ENCODE data around the gene EIF4G2. TPM values are rescaled to one million over a fixed set of nuclear protein-coding genes. Genes with fewer than 3 reads are reported as not detected.

The EIF4G2 gene
- total and polyA plus RNA-seq, 10 of the 15 experiments (the other 5 are each of a cell fraction or from before 2014, with no cell fraction given), result 210 to 1,104 (median 713) TPM

GRCh38 chr11:10846660-10847059 is 37.9 kb upstream of the EIF4G2 start:
- Histone ChIP-seq H3K4me1 (ENCODE audit: control insufficient read depth, insufficient read depth, low read length) (no peaks in the 10 kb centered on the region), H3K27me3 (replicated peaks in 1 of 2; ENCODE audit: control insufficient read depth in 2 of 2, insufficient read depth in 2 of 2, low read length in 1 of 2) (no peaks in the 10 kb centered on the region), H3K9me3 (replicated peaks; ENCODE audit: control insufficient read depth, insufficient read depth, low read length) (no peaks in the 10 kb centered on the region), H2AFZ (ENCODE audit: control insufficient read depth, low read depth, low read length) (no peak overlapping the region), H3K27ac (ENCODE audit: control insufficient read depth, insufficient read depth) (no peak overlapping the region), H3K36me3 (ENCODE audit: control insufficient read depth in 2 of 2, insufficient read depth in 2 of 2, low read length in 1 of 2) (no peaks in the 10 kb centered on the region; a peak in 1 of 4 replicates), H3K9ac (ENCODE audit: control insufficient read depth, insufficient read depth, low read length) (no peak overlapping the region), H4K20me1 (ENCODE audit: control insufficient read depth, insufficient read depth) (no peaks in the 10 kb centered on the region), H3K4me3 (no peak overlapping the region), H3K4me2 (ENCODE audit: control insufficient read depth, insufficient read depth) (no peak overlapping the region), H3K79me2 (ENCODE audit: control insufficient read depth, insufficient read depth, low read length) (no peaks in the 10 kb centered on the region)
- CTCF ChIA-PET, result interaction anchor here (4.1 kb wide), 1 partner anchor 55 kb away, joined by 22 read pairs; no protein-coding TSS in a partner anchor
- intact Hi-C loops (cut with micrococcal nuclease; ENCODE audit: unreplicated experiment) (no loop called here), in situ Hi-C loops (cut with MboI) (no loop called here)
- no peak for ATAC-seq
- no TSS peak for BruUV-seq (replicated peaks)
- DNase-seq (ENCODE audit: low read depth, low spot score), result no peak
- SMC1A ChIA-PET (ENCODE audit: uncharacterized antibody, unreplicated experiment), result interaction anchor here (0.9 to 2.9 kb wide), 3 partner anchors 7 to 31 kb away, joined by 3 to 10 read pairs (median 4); no protein-coding TSS in a partner anchor
- RAD21 ChIA-PET (ENCODE audit: unreplicated experiment), result no interaction called here
- POLR2A ChIA-PET, result no interaction called here
- FAIRE-seq, result no peak
- no peak for TF ChIP-seq ZNF622 (IDR thresholded peaks at IDR 0.05)
- no peak for TF ChIP-seq POU2F2 (IDR thresholded peaks at IDR 0.05; ENCODE audit: borderline replicate concordance, low read depth, low read length)
- TF ChIP-seq E2F4 (IDR thresholded peaks at IDR 0.05; ENCODE audit: low read depth, low read length), result no peak
- TF ChIP-seq, protein P1, sequence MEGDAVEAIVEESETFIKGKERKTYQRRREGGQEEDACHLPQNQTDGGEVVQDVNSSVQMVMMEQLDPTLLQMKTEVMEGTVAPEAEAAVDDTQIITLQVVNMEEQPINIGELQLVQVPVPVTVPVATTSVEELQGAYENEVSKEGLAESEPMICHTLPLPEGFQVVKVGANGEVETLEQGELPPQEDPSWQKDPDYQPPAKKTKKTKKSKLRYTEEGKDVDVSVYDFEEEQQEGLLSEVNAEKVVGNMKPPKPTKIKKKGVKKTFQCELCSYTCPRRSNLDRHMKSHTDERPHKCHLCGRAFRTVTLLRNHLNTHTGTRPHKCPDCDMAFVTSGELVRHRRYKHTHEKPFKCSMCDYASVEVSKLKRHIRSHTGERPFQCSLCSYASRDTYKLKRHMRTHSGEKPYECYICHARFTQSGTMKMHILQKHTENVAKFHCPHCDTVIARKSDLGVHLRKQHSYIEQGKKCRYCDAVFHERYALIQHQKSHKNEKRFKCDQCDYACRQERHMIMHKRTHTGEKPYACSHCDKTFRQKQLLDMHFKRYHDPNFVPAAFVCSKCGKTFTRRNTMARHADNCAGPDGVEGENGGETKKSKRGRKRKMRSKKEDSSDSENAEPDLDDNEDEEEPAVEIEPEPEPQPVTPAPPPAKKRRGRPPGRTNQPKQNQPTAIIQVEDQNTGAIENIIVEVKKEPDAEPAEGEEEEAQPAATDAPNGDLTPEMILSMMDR (IDR thresholded peaks at IDR 0.05 in 2 of 3, conservative IDR thresholded peaks at IDR 0.05 in 1 of 3; ENCODE audit: control insufficient read depth in 2 of 3, extremely low read depth in 1 of 3, insufficient read depth in 1 of 3, low read depth in 3 of 3, low read length in 3 of 3), result no peak
- TF ChIP-seq IRF5 (IDR thresholded peaks at IDR 0.05; ENCODE audit: borderline replicate concordance), result no peak
- TF ChIP-seq, protein P2, sequence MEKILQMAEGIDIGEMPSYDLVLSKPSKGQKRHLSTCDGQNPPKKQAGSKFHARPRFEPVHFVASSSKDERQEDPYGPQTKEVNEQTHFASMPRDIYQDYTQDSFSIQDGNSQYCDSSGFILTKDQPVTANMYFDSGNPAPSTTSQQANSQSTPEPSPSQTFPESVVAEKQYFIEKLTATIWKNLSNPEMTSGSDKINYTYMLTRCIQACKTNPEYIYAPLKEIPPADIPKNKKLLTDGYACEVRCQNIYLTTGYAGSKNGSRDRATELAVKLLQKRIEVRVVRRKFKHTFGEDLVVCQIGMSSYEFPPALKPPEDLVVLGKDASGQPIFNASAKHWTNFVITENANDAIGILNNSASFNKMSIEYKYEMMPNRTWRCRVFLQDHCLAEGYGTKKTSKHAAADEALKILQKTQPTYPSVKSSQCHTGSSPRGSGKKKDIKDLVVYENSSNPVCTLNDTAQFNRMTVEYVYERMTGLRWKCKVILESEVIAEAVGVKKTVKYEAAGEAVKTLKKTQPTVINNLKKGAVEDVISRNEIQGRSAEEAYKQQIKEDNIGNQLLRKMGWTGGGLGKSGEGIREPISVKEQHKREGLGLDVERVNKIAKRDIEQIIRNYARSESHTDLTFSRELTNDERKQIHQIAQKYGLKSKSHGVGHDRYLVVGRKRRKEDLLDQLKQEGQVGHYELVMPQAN (conservative IDR thresholded peaks at IDR 0.05), result no peak
- no peak for TF ChIP-seq RELB (IDR thresholded peaks at IDR 0.05; ENCODE audit: low read depth)
- no peak for TF ChIP-seq ZBED1 (IDR thresholded peaks at IDR 0.05; ENCODE audit: borderline replicate concordance)
- TF ChIP-seq, protein P3, sequence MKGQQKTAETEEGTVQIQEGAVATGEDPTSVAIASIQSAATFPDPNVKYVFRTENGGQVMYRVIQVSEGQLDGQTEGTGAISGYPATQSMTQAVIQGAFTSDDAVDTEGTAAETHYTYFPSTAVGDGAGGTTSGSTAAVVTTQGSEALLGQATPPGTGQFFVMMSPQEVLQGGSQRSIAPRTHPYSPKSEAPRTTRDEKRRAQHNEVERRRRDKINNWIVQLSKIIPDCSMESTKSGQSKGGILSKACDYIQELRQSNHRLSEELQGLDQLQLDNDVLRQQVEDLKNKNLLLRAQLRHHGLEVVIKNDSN (IDR thresholded peaks at IDR 0.05; ENCODE audit: borderline replicate concordance, extremely low read length, insufficient read depth, low read depth, low read length), result no peak
- TF ChIP-seq, protein P4, sequence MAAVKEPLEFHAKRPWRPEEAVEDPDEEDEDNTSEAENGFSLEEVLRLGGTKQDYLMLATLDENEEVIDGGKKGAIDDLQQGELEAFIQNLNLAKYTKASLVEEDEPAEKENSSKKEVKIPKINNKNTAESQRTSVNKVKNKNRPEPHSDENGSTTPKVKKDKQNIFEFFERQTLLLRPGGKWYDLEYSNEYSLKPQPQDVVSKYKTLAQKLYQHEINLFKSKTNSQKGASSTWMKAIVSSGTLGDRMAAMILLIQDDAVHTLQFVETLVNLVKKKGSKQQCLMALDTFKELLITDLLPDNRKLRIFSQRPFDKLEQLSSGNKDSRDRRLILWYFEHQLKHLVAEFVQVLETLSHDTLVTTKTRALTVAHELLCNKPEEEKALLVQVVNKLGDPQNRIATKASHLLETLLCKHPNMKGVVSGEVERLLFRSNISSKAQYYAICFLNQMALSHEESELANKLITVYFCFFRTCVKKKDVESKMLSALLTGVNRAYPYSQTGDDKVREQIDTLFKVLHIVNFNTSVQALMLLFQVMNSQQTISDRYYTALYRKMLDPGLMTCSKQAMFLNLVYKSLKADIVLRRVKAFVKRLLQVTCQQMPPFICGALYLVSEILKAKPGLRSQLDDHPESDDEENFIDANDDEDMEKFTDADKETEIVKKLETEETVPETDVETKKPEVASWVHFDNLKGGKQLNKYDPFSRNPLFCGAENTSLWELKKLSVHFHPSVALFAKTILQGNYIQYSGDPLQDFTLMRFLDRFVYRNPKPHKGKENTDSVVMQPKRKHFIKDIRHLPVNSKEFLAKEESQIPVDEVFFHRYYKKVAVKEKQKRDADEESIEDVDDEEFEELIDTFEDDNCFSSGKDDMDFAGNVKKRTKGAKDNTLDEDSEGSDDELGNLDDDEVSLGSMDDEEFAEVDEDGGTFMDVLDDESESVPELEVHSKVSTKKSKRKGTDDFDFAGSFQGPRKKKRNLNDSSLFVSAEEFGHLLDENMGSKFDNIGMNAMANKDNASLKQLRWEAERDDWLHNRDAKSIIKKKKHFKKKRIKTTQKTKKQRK (IDR thresholded peaks at IDR 0.05; ENCODE audit: low read depth, low read length), result no peak
- no peak for TF ChIP-seq JUNB (IDR thresholded peaks at IDR 0.05)

Data from GM12878 (cell line).